ENCODE measurements around the gene SMKR1. TPM values are rescaled to one million over a fixed set of nuclear protein-coding genes. Genes with fewer than 3 reads are reported as not detected.
"Not testable (repeated sequence)": the region's sequence is repeated elsewhere in the genome, so short reads cannot be mapped to it uniquely, and the experiment has no call there.

SMKR1 gene
- total RNA-seq, 2 donors from 2014 or later: not detected

GRCh38 chr7:129522088-129522970 lies 20.0 kb downstream of the SMKR1 start:
- DNase-seq: no peak
- ATAC-seq: no peak
- intact Hi-C loops (cut with DNase I): no loop called here

DNA sequence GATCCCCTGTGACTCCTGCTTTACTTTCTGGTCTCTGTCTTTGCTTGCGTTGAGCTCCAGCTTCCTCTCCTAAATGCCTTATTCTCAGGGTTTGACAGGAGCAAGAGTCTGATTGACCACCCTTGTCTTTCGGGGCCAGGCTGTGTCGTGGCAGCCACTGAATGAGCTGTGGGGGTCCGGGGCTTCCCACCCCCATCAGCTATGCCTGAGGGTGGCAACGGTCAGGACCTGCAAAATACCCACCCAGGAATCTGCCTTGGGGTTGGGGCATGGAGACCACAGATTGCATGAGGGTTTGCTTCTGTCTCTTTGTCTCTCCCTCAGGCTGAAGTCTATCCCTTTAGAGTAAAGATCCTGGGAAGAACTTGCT lies 20.6 kb downstream of the SMKR1 start:
- intact Hi-C loops (cut with DNase I): no loop called here
- ATAC-seq (no peak), DNase-seq (no peak)

DNA sequence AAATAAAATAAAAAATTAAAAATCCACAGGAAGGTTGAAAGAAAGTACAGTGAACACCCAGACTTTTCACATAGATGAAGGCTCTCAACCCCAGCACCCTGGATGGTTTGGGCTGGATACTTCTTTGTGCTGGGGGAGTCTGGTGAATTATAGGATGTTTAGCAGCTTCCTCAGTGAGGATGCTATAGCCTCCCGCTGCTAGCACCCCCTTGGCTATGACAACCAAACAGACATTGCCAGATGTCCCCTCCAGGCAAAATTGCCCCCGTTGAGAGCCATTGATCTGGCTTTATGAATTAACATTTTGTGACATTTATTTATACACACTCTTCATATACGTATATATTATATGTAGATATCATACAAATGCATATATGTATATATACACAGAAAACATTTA lies 21.6 kb downstream of the SMKR1 start:
- no peak for DNase-seq
- no peak for ATAC-seq
- intact Hi-C loops (cut with DNase I): no loop called here

DNA sequence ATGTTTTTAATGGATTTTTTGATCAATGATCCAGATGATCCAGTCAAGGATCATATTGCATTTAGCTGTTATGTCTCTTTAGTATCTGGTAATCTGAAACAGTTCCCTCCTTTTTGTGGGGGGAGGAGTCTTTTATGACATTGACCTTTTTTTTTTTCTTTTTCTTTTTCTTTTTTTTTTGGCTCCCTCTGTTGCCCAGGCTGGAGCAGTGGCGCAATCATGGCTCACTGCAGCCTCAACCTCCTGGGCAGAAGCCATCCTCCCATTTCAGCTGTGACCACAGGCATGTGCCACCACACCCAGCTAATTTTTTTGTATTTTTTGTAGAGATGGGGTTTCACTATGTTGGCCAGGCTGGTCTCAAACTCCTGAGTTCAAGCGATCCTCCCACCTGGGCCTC lies 22.1 kb downstream of the SMKR1 start:
- ATAC-seq; intact Hi-C loops (cut with DNase I); DNase-seq: not testable (repeated sequence)

DNA sequence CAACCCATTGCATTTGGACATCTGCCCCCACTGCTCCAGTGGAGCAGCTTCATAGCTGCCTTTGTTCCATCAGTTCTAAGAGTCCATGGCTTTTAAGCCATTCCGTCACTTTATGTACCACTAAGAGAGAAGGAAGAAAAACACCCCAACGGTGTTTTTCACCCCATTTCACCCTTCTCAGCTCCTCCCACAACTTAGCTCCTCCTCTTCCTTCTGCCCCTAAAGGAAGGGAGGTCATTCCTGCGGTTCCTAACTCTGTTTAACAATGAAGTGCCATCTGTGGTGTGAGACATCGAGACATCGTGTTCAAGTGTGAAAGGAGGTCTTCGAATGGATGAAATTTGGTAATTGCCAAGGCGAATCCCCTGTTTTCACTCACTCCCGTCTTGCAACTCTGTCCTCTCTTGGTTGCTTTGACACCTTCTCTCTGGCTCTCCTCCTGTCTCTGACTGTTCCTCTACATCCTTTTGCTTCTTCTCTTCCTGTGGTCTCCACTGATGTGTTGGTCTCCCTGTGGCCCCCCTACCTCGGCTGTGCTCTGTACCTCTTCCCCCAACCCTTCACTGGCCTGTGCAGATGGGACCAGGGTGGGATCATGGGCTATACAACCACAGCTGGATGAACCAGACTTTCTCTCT lies 23.0 kb downstream of the SMKR1 start:
- intact Hi-C loops (cut with DNase I): no loop called here
- ATAC-seq (no peak), DNase-seq (no peak)

DNA sequence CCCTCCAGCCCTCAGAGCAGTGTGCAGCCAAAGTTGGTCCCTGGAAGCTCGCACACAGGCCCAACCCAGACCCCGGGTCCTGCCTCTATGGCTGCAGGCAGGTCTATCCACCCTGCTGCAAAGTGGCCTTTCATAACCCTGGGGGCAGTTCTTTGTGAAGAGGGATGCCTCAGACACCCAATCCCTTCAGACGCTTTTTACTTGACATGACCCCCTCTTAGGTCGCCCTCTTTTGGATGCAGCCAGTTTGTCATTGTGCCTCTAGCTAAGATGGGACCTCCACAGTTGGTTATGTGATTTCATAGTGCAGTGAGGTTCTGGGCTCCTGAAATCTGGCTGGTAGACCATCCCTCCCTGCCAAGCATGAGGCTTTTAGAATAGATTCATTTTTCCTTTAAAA lies 27.3 kb downstream of the SMKR1 start:
- DNase-seq (no peak), ATAC-seq (no peak)
- intact Hi-C loops (cut with DNase I): no loop called here

- ATAC-seq: no peak
- no peak for DNase-seq
- intact Hi-C loops (cut with DNase I): no loop called here
Measured at GRCh38 chr7:129530795-129531391, 28.6 kb downstream of the SMKR1 start.

DNA sequence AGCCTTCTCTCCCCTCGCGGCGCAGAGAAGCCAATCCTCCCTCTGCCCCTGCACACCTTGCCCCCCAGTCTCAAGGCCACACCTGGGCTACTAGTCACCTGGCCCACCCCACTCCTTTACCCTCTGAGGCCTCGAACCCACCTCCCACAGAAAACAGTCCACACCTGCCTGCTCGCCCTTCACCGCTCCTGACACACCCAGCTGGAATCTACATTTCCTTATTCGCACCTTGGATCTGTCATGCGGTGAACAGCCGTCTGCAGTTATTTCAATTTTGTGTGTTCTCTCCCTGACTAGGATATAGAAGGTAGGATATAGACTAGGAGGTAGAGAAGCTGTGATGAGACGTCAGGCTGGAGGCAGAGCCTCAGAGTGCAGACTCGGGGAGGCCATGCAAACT lies 29.4 kb downstream of the SMKR1 start:
- intact Hi-C loops (cut with DNase I): no loop called here
- ATAC-seq (no peak), DNase-seq (no peak)

GRCh38 chr7:129532375-129532774 lies 30.0 kb downstream of the SMKR1 start:
- DNase-seq (no peak), ATAC-seq (no peak)
- intact Hi-C loops (cut with DNase I): no loop called here

DNA sequence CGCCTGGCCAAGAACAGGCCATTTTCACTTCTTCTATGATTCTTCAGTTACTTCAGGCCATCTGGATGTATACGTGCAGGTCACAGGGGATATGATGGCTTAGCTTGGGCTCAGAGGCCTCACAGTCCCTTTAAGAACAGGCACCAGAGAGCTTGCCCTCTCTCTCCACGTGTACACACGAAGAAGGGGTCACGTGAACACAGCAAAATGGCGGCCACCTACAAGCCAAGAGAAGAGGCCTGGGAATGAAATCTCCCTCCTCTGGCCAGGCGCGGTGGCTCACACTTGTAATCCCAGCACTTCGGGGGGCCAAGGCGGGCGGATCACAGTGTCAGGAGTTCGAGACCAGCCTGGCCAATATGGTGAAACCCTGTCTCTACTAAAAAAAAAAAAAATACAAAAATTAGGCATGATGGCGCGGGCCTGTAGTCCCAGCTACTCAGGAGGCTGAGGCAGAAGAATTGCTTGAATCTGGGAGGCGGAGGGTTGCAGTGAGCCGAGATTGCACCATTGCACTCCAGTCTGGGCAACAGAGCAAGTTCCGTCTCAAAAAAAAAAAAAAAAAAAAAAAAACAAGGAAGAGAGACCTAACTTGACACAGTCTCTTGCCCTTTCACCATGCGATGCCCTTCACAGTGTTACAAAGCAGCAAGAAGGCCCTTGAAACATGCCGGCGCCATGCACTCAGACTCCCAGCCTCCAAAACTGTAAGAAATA lies 32.4 kb downstream of the SMKR1 start:
- ATAC-seq; DNase-seq; intact Hi-C loops (cut with DNase I): not testable (repeated sequence)

DNA sequence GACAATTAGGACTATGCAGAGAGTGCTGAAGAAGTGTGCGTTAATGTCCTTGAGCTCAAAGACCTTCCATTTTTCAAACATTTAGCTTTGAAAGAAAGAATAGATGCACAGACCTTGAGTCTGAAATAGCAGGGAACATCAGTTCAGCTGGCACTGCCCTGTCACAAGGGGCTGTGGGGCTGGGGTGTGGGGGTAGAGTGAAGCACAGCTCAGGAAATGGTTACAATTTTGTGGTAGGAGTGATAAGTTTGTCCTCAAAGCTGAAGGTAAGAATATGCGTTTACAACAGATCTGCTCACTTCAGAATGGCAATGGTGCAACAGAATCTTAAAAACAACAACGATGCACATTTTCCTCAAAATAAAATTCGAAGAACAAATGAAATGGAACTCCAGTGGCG lies 33.6 kb downstream of the SMKR1 start:
- peak in 1 of 2 donors; percentile 53 for ATAC-seq
- intact Hi-C loops (cut with DNase I): no loop called here
- DNase-seq: no peak

DNA sequence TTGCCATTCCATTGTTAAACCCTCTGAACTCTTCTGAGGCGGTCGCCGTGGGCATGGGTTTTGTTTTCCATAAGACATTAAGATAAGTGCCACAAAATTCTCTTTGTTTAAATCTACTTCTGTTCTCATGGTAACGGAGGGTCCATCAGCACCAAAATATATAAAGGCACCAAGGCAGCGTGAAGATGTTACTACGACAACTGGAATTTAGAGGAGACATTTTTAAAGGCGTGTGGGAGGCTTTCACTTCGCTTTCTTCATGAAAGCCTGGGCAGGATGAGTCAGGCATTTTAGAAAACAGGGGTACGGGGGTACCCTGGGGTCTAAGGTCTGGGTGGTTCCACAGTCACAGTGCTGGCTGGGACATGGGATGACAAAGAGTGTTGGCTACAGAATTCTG lies 34.0 kb downstream of the SMKR1 start:
- intact Hi-C loops (cut with DNase I): no loop called here
- no peak for DNase-seq
- no peak for ATAC-seq

GRCh38 chr7:129538790-129539189 lies 36.5 kb downstream of the SMKR1 start:
- intact Hi-C loops (cut with DNase I): no loop called here
- DNase-seq (no peak), ATAC-seq (no peak)

GRCh38 chr7:129540340-129540739 lies 38.0 kb downstream of the SMKR1 start:
- DNase-seq: no peak
- intact Hi-C loops (cut with DNase I): no loop called here
- ATAC-seq: no peak

DNA sequence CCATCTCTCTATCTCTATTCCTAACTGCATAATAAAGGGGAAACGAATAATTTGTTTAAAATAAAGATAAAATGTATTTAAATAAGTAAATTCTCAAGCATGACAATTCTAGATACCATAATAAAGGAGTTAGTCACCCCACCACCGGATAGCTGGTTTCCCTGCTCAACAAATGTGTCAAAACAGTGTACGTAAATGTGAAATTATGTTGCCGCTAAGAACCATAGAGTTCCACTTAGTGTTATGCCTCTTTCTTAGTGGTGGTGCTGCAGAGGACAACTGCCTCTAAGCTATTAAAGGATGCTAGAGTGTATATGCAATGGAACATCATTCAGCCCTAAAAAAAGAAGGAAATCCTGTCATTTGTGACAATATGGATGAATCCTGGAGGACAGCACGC lies 42.4 kb downstream of the SMKR1 start:
- no peak for ATAC-seq
- intact Hi-C loops (cut with DNase I): no loop called here
- no peak for DNase-seq

DNA sequence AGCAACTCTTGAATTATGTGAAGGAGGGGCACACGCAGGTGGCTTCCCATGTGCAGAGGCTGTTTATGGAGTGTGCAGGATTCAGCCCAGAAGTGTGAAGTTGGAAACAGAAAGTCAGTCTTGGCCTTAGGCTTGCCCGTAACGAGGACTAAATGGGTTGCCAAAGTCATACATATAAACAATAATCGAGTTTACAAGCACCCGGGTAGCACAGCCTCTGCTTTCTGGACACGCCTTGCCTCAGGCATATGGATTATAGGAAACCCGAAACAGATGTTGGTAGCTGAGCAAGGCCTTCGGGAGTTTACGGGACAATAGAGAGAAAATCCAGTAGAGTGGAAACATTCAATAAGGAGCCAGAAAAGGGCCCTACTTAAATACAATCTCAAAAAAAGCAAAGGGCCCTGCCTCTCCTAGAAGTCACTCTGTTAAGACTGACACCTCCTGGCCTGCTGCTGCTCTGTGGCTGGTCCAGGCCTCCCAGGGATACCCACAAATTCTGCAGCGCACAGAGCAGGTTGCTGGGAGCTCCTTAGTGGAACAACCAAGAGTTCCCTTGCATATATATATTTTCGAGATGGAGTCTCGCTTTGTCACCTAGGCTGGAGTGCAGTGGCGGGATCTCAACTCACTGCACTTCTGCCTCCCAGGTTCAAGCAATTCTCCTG lies 48.5 kb downstream of the SMKR1 start:
- DNase-seq (no peak), ATAC-seq (no peak)
- intact Hi-C loops (cut with DNase I): no loop called here

DNA sequence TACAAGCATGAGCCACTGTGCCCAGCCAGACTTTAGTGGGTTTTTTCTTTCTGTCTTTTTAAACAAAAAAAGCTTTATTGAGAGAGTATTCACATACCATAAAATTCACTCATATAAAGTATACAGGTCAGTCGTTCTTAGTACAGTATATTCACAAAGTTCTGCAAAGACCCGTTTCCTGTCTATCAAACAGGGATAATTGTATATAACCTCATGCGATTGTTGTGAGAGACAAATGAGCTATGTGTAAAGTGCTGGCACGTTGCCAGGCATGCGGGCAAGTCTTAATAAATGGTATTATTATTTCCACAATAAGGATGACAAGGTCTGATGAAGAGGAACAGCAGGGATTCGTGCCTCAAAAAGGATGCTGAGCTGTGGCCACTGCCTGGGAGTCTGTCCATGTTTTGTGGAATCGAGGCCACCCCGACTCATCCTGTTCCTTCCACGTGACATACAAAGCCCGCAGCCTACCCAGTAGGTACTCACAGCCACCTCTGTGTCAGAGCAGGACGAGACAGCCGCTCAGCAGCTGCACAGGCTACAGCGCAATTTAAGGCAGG lies 51.6 kb downstream of the SMKR1 start:
- intact Hi-C loops (cut with DNase I): no loop called here
- no peak for DNase-seq
- ATAC-seq: no peak

GRCh38 chr7:129556607-129557133 lies 54.3 kb downstream of the SMKR1 start:
- DNase-seq (no peak), ATAC-seq (no peak)
- intact Hi-C loops (cut with DNase I): no loop called here

Measured in left cardiac atrium (tissue), 4 donors.